Adipocyte (in vitro differentiated cells): ENCODE measurements around the gene NAGK.
"Not testable (repeated sequence)": the region's sequence is repeated elsewhere in the genome, so short reads cannot be mapped to it uniquely, and the experiment has no call there.

Experiments used
- DNase-seq: peaks from one replicate; pipeline ENCODE4 v3.0.0-alpha.2; 2015; ENCODE audit warnings: low read depth
- H3K27me3 ChIP-seq: replicated peaks from 2 replicates; pipeline ENCODE4 v1.7.0; 2013; ENCODE audit warnings: mild to moderate bottlenecking, low read length, moderate library complexity; ENCODE audit not compliant: control insufficient read depth, insufficient read depth
- H3K36me3 ChIP-seq: 2 replicates; pipeline ENCODE4 v1.7.0; 2013; ENCODE audit warnings: low read length, mild to moderate bottlenecking, moderate library complexity; ENCODE audit not compliant: control insufficient read depth, insufficient read depth, severe bottlenecking
- H3K4me1 ChIP-seq: 2 replicates; pipeline ENCODE4 v1.7.0; 2013; ENCODE audit warnings: mild to moderate bottlenecking, low read length, moderate library complexity; ENCODE audit not compliant: control insufficient read depth, insufficient read depth
- H3K4me3 ChIP-seq: 2 replicates; pipeline ENCODE4 v1.7.0; 2013; ENCODE audit warnings: mild to moderate bottlenecking, low read length, moderate library complexity
- H3K9ac ChIP-seq: 2 replicates; pipeline ENCODE4 v1.7.0; 2013; ENCODE audit warnings: mild to moderate bottlenecking, low read length, moderate library complexity
- H3K9me3 ChIP-seq: 2 replicates; pipeline ENCODE4 v1.7.0; 2013; ENCODE audit warnings: mild to moderate bottlenecking, low read length, moderate library complexity; ENCODE audit not compliant: control insufficient read depth

Gene NAGK

GRCh38 chr2:71068218-71069035 is at the start of gene NAGK:
Gene NAGK (plus strand): TSS chr2:71068648. CDS start chr2:71068684, 36 bp downstream.
- Histone ChIP-seq H3K36me3 (peaks cover 11% of the 10 kb centered on the region), H3K4me1 (peaks cover 46% of the 10 kb centered on the region), H3K27me3 (no peaks in the 10 kb centered on the region), H3K9ac (peak within 1 kb of the TSS; percentile 96), H3K9me3 (no peaks in the 10 kb centered on the region), H3K4me3 (peak within 1 kb of the TSS; percentile 96)
- peak; percentile 98 for DNase-seq

- not testable (repeated sequence) for H3K9ac ChIP-seq, DNase-seq, H3K9me3 ChIP-seq, H3K4me3 ChIP-seq, H3K4me1 ChIP-seq, H3K36me3 ChIP-seq
- H3K27me3 ChIP-seq = peaks cover 11% of the 10 kb centered on the region
Observed at GRCh38 chr2:71019989-71020388, 48.5 kb upstream of the NAGK start.

- not testable (repeated sequence) for DNase-seq
Observed at GRCh38 chr2:71021394-71021793, 47.1 kb upstream of the NAGK start.

GRCh38 chr2:71023553-71024243 is 44.8 kb upstream of the NAGK start:
- not testable (repeated sequence) for H3K4me3 ChIP-seq, DNase-seq, H3K9ac ChIP-seq, H3K27me3 ChIP-seq, H3K9me3 ChIP-seq, H3K4me1 ChIP-seq, H3K36me3 ChIP-seq

More at GRCh38 chr2:71021394-71021793, 47.1 kb upstream of the NAGK start:
- H3K9me3 ChIP-seq, H3K4me3 ChIP-seq, H3K27me3 ChIP-seq, H3K4me1 ChIP-seq, H3K36me3 ChIP-seq, H3K9ac ChIP-seq: not testable (repeated sequence)

GRCh38 chr2:71036296-71036695 is 32.2 kb upstream of the NAGK start:
- H3K9ac ChIP-seq, H3K4me1 ChIP-seq, H3K9me3 ChIP-seq, H3K4me3 ChIP-seq, DNase-seq, H3K27me3 ChIP-seq, H3K36me3 ChIP-seq: not testable (repeated sequence)

GRCh38 chr2:71042287-71042686 is 26.2 kb upstream of the NAGK start:
- H3K4me3 ChIP-seq = no peak overlapping the region
- peaks cover 24% of the 10 kb centered on the region for H3K27me3 ChIP-seq

GRCh38 chr2:71043531-71044407 is 24.7 kb upstream of the NAGK start:
- Histone ChIP-seq H3K27me3 (peaks cover 24% of the 10 kb centered on the region), H3K9ac (no peak overlapping the region), H3K4me3 (no peak overlapping the region), H3K4me1 (no peaks in the 10 kb centered on the region), H3K9me3 (no peaks in the 10 kb centered on the region), H3K36me3 (no peaks in the 10 kb centered on the region)
- DNase-seq = no peak

More at GRCh38 chr2:71042287-71042686, 26.2 kb upstream of the NAGK start:
- no peak for DNase-seq
- Histone ChIP-seq H3K9ac (no peak overlapping the region), H3K4me1 (no peaks in the 10 kb centered on the region), H3K9me3 (no peaks in the 10 kb centered on the region), H3K36me3 (no peaks in the 10 kb centered on the region)

GRCh38 chr2:71045151-71045550 is 23.3 kb upstream of the NAGK start:
- no peak overlapping the region for H3K4me3 ChIP-seq
- no peaks in the 10 kb centered on the region for H3K4me1 ChIP-seq
- H3K9me3 ChIP-seq = no peaks in the 10 kb centered on the region
- H3K9ac ChIP-seq = no peak overlapping the region
- no peak for DNase-seq
- peaks cover 26% of the 10 kb centered on the region for H3K27me3 ChIP-seq
- no peaks in the 10 kb centered on the region for H3K36me3 ChIP-seq

GRCh38 chr2:71045865-71046548 is 22.4 kb upstream of the NAGK start:
- no peak for DNase-seq

GRCh38 chr2:71048096-71048495 is 20.4 kb upstream of the NAGK start:
- H3K4me1 ChIP-seq = no peaks in the 10 kb centered on the region
- H3K36me3 ChIP-seq = no peaks in the 10 kb centered on the region
- H3K9me3 ChIP-seq = no peaks in the 10 kb centered on the region
- peaks cover 17% of the 10 kb centered on the region for H3K27me3 ChIP-seq
- DNase-seq = no peak
- H3K9ac ChIP-seq = no peak overlapping the region
- no peak overlapping the region for H3K4me3 ChIP-seq

More at GRCh38 chr2:71045865-71046548, 22.4 kb upstream of the NAGK start:
- Histone ChIP-seq H3K36me3 (no peaks in the 10 kb centered on the region), H3K4me1 (no peaks in the 10 kb centered on the region), H3K9me3 (no peaks in the 10 kb centered on the region), H3K9ac (no peak overlapping the region), H3K27me3 (peaks cover 22% of the 10 kb centered on the region), H3K4me3 (no peak overlapping the region)
